ENCODE results near the gene SHKBP1. TPM values are rescaled to one million over a fixed set of nuclear protein-coding genes. Genes with fewer than 3 reads are reported as not detected.
"Not testable (repeated sequence)": the region's sequence is repeated elsewhere in the genome, so short reads cannot be mapped to it uniquely, and the experiment has no call there.

Gene SHKBP1
- total and polyA plus RNA-seq, 7 experiments from 2014 or later, result 92.8 to 218 (median 139) TPM

GRCh38 chr19:40555978-40556689, 20.5 kb upstream of the SHKBP1 start:
- ChIA-PET POLR2A (interaction anchor here (1.2 kb wide), 1 partner anchor 54 kb away, joined by 4 read pairs; no protein-coding TSS in a partner anchor), CTCF (interaction anchor here (0.6 to 1.6 kb wide), 2 partner anchors 14 to 351 kb away, joined by 3 to 5 read pairs; no protein-coding TSS in a partner anchor)
- H3K4me1 ChIP-seq (ENCODE audit: control insufficient read depth in 2 of 2, insufficient read depth in 2 of 2, low read length in 2 of 2), result no peaks in the 10 kb centered on the region
- Mint-ChIP-seq H3K4me3 (no peak overlapping the region), H3K27ac (no peak overlapping the region), H3K36me3 (peaks cover 0 to 5% (median 0%) of the 10 kb centered on the region in 5 donors), H3K4me1 (peaks cover 0 to 11% (median 4%) of the 10 kb centered on the region in 7 donors), H3K9me3 (no peaks in the 10 kb centered on the region), H3K27me3 (peaks cover 35 to 57% (median 46%) of the 10 kb centered on the region in 5 donors)
- no peaks in the 10 kb centered on the region for H3K36me3 ChIP-seq (ENCODE audit: control insufficient read depth in 2 of 3, insufficient read depth in 3 of 3, low read length in 3 of 3)
- H3K4me3 ChIP-seq (ENCODE audit: low read length), result no peak overlapping the region
- ATAC-seq, result no peak
- no peak for DNase-seq
- intact Hi-C loops (cut with micrococcal nuclease), result no loop called here
- H3K9me3 ChIP-seq (ENCODE audit: control insufficient read depth in 2 of 3, low read length in 3 of 3), result no peaks in the 10 kb centered on the region
- H3K27me3 ChIP-seq (ENCODE audit: control insufficient read depth in 2 of 2, insufficient read depth in 2 of 2, low read length in 2 of 2), result no peaks in the 10 kb centered on the region
- no peak overlapping the region for H3K27ac ChIP-seq (ENCODE audit: low read depth, low read length)

- POLR2A ChIA-PET, result interaction anchor here (1.2 kb wide), 1 partner anchor 53 kb away, joined by 4 read pairs; no protein-coding TSS in a partner anchor
- intact Hi-C loops (cut with micrococcal nuclease), result no loop called here
- no peaks in the 10 kb centered on the region for H3K4me1 ChIP-seq (ENCODE audit: control insufficient read depth in 2 of 2, insufficient read depth in 2 of 2, low read length in 2 of 2)
- Mint-ChIP-seq H3K27ac (no peak overlapping the region), H3K9me3 (no peaks in the 10 kb centered on the region), H3K27me3 (peaks cover 36 to 58% (median 47%) of the 10 kb centered on the region in 5 donors), H3K36me3 (peaks cover 0 to 6% (median 5%) of the 10 kb centered on the region in 5 donors), H3K4me3 (no peak overlapping the region), H3K4me1 (peaks cover 0 to 11% (median 4%) of the 10 kb centered on the region in 7 donors)
- H3K9me3 ChIP-seq (ENCODE audit: control insufficient read depth in 2 of 3, low read length in 3 of 3), result no peaks in the 10 kb centered on the region
- no peak for ATAC-seq
- no peak overlapping the region for H3K4me3 ChIP-seq (ENCODE audit: low read length)
- H3K27ac ChIP-seq (ENCODE audit: low read depth, low read length), result no peak overlapping the region
- H3K27me3 ChIP-seq (ENCODE audit: control insufficient read depth in 2 of 2, insufficient read depth in 2 of 2, low read length in 2 of 2), result no peaks in the 10 kb centered on the region
- DNase-seq, result no peak
- H3K36me3 ChIP-seq (ENCODE audit: control insufficient read depth in 2 of 3, insufficient read depth in 3 of 3, low read length in 3 of 3), result no peaks in the 10 kb centered on the region
- CTCF ChIA-PET, result interaction anchor here (0.6 to 1.6 kb wide), 2 partner anchors 13 to 757 kb away, joined by 3 read pairs; no protein-coding TSS in a partner anchor
These were observed 19.6 kb upstream of the SHKBP1 start for GRCh38 chr19:40556953-40557530.

- intact Hi-C loops (cut with micrococcal nuclease), result no loop called here
These were observed 17.3 kb upstream of the SHKBP1 start for GRCh38 chr19:40559394-40559793.

GRCh38 chr19:40560092-40560507, 16.6 kb upstream of the SHKBP1 start:
- no peak for ATAC-seq
- H3K27me3 Mint-ChIP-seq, result peaks cover 18 to 53% (median 37%) of the 10 kb centered on the region in 5 donors

More at GRCh38 chr19:40559394-40559793, 17.3 kb upstream of the SHKBP1 start:
- ATAC-seq (no peak), DNase-seq (no peak)
- no peaks in the 10 kb centered on the region for H3K9me3 Mint-ChIP-seq
- H3K4me3 Mint-ChIP-seq, result peak overlapping the region in 1 of 10 donors; percentile 30
- Histone ChIP-seq H3K27me3 (ENCODE audit: control insufficient read depth in 2 of 2, insufficient read depth in 2 of 2, low read length in 2 of 2) (peaks cover 0 to under 1% of the 10 kb centered on the region in 2 donors), H3K36me3 (ENCODE audit: control insufficient read depth in 2 of 3, insufficient read depth in 3 of 3, low read length in 3 of 3) (no peaks in the 10 kb centered on the region), H3K9me3 (ENCODE audit: control insufficient read depth in 2 of 3, low read length in 3 of 3) (no peaks in the 10 kb centered on the region), H3K4me1 (ENCODE audit: control insufficient read depth in 2 of 2, insufficient read depth in 2 of 2, low read length in 2 of 2) (no peaks in the 10 kb centered on the region), H3K4me3 (ENCODE audit: low read length) (no peak overlapping the region), H3K27ac (ENCODE audit: low read depth, low read length) (no peak overlapping the region)
- ChIA-PET POLR2A (interaction anchor here (0.6 kb wide), 1 partner anchor 1745 kb away, joined by 3 read pairs; no protein-coding TSS in a partner anchor), CTCF (no interaction called here)
- H3K27ac Mint-ChIP-seq, result no peak overlapping the region
- H3K36me3 Mint-ChIP-seq, result peaks cover 0 to 6% (median 4%) of the 10 kb centered on the region in 5 donors
- peaks cover 23 to 53% (median 37%) of the 10 kb centered on the region in 5 donors for H3K27me3 Mint-ChIP-seq
- peaks cover 0 to 8% (median 2%) of the 10 kb centered on the region in 7 donors for H3K4me1 Mint-ChIP-seq

GRCh38 chr19:40561947-40562346, 14.7 kb upstream of the SHKBP1 start:
- CTCF ChIA-PET, result interaction anchor here (0.7 kb wide), 1 partner anchor 9 kb away, joined by 4 read pairs; no protein-coding TSS in a partner anchor
- intact Hi-C loops (cut with micrococcal nuclease), result no loop called here
- POLR2A ChIA-PET, result interaction anchor here (0.7 kb wide), 1 partner anchor 736 kb away, joined by 3 read pairs; no protein-coding TSS in a partner anchor
- no peaks in the 10 kb centered on the region for H3K36me3 ChIP-seq (ENCODE audit: control insufficient read depth in 2 of 3, insufficient read depth in 3 of 3, low read length in 3 of 3)
- peaks cover 0 to 3% of the 10 kb centered on the region in 2 donors for H3K27me3 ChIP-seq (ENCODE audit: control insufficient read depth in 2 of 2, insufficient read depth in 2 of 2, low read length in 2 of 2)
- no peaks in the 10 kb centered on the region for H3K4me1 ChIP-seq (ENCODE audit: control insufficient read depth in 2 of 2, insufficient read depth in 2 of 2, low read length in 2 of 2)
- H3K4me3 ChIP-seq (ENCODE audit: low read length), result no peak overlapping the region
- Mint-ChIP-seq H3K27me3 (peaks cover 25 to 56% (median 37%) of the 10 kb centered on the region in 5 donors), H3K36me3 (peaks cover 2 to 6% (median 4%) of the 10 kb centered on the region in 5 donors), H3K27ac (peak overlapping the region in 1 of 9 donors; percentile 82), H3K4me3 (no peak overlapping the region), H3K9me3 (no peaks in the 10 kb centered on the region), H3K4me1 (peaks cover 0 to 8% (median 2%) of the 10 kb centered on the region in 7 donors)
- H3K9me3 ChIP-seq (ENCODE audit: control insufficient read depth in 2 of 3, low read length in 3 of 3), result no peaks in the 10 kb centered on the region
- DNase-seq (no peak), ATAC-seq (no peak)
- no peak overlapping the region for H3K27ac ChIP-seq (ENCODE audit: low read depth, low read length)

More at GRCh38 chr19:40560092-40560507, 16.6 kb upstream of the SHKBP1 start:
- intact Hi-C loops (cut with micrococcal nuclease), result no loop called here
- Histone ChIP-seq H3K4me1 (ENCODE audit: control insufficient read depth in 2 of 2, insufficient read depth in 2 of 2, low read length in 2 of 2) (no peaks in the 10 kb centered on the region), H3K4me3 (ENCODE audit: low read length) (no peak overlapping the region), H3K27ac (ENCODE audit: low read depth, low read length) (no peak overlapping the region), H3K36me3 (ENCODE audit: control insufficient read depth in 2 of 3, insufficient read depth in 3 of 3, low read length in 3 of 3) (no peaks in the 10 kb centered on the region), H3K27me3 (ENCODE audit: control insufficient read depth in 2 of 2, insufficient read depth in 2 of 2, low read length in 2 of 2) (peaks cover 0 to 3% of the 10 kb centered on the region in 2 donors), H3K9me3 (ENCODE audit: control insufficient read depth in 2 of 3, low read length in 3 of 3) (no peaks in the 10 kb centered on the region)
- CTCF ChIA-PET, result no interaction called here
- DNase-seq, result no peak
- H3K36me3 Mint-ChIP-seq, result peaks cover 0 to 6% (median 4%) of the 10 kb centered on the region in 5 donors
- POLR2A ChIA-PET, result interaction anchor here (0.6 kb wide), 1 partner anchor 1744 kb away, joined by 3 read pairs; no protein-coding TSS in a partner anchor
- peaks cover 0 to 8% (median 2%) of the 10 kb centered on the region in 7 donors for H3K4me1 Mint-ChIP-seq
- H3K27ac Mint-ChIP-seq, result no peak overlapping the region
- H3K4me3 Mint-ChIP-seq, result no peak overlapping the region
- no peaks in the 10 kb centered on the region for H3K9me3 Mint-ChIP-seq

GRCh38 chr19:40564535-40564934, 12.1 kb upstream of the SHKBP1 start:
- intact Hi-C loops (cut with micrococcal nuclease); CTCF ChIA-PET; POLR2A ChIA-PET; ATAC-seq; H3K9me3 ChIP-seq (ENCODE audit: control insufficient read depth in 2 of 3, low read length in 3 of 3); H3K36me3 ChIP-seq (ENCODE audit: control insufficient read depth in 2 of 3, insufficient read depth in 3 of 3, low read length in 3 of 3); H3K27ac ChIP-seq (ENCODE audit: low read depth, low read length); H3K4me3 Mint-ChIP-seq; H3K4me1 ChIP-seq (ENCODE audit: control insufficient read depth in 2 of 2, insufficient read depth in 2 of 2, low read length in 2 of 2); H3K36me3 Mint-ChIP-seq; DNase-seq; H3K27ac Mint-ChIP-seq; H3K27me3 ChIP-seq (ENCODE audit: control insufficient read depth in 2 of 2, insufficient read depth in 2 of 2, low read length in 2 of 2); H3K4me3 ChIP-seq (ENCODE audit: low read length); H3K9me3 Mint-ChIP-seq: not testable (repeated sequence)
- peaks cover 28 to 58% (median 40%) of the 10 kb centered on the region in 5 donors for H3K27me3 Mint-ChIP-seq
- H3K4me1 Mint-ChIP-seq, result peaks cover 0 to 13% (median 7%) of the 10 kb centered on the region in 7 donors
